ENCODE data around the gene RBM33. TPM values are rescaled to one million over a fixed set of nuclear protein-coding genes. Genes with fewer than 3 reads are reported as not detected.

The RBM33 gene
- total and polyA plus RNA-seq, 2 of the 13 experiments (the other 11 are each of a cell fraction or from before 2014, with no cell fraction given): 12.4 to 28.9 TPM

DNA sequence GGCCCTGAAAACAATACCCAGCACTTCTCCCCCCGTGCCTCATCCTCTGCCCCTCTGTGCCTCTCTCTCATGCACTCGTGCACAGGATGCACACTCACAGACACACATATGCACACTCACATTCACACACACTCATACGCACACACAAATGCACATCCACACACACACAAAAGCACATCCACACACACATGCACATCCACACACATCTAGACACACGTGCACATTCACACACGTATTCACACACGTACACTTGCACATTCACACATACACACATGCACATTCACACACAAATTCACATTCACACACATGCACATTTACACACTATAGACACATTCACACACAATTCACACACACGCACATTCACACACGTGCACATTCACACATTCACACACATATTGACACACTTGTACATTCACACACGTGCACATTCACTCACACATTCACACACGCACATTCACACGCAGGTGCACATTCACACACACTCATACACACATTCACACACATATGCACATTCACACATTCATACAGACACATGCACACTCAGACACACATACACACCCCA, 148.6 kb downstream of the RBM33 start:
- in situ Hi-C loops (cut with HindIII; ENCODE audit: extremely low pct_ligation_motif_present, low pct_unique_long_range_greater_than_20kb): no loop called here
- no peak overlapping the region for H3K27ac ChIP-seq (ENCODE audit: extremely low read length, insufficient read depth, low read length)
- H2AFZ ChIP-seq (ENCODE audit: low read length): no peak overlapping the region
- no peaks in the 10 kb centered on the region for H3K36me3 ChIP-seq (replicated peaks in 1 of 2; ENCODE audit: control insufficient read depth in 1 of 2, insufficient read depth in 2 of 2, low read length in 2 of 2)
- H3K9ac ChIP-seq (ENCODE audit: insufficient read depth, low read depth, low read length): no peak overlapping the region
- 42% methylated on average over 11 of the region's 11 CpGs for WGBS (ENCODE audit: low lambda C conversion rate)
- TF ChIP-seq ZMYM2 (CRISPR knock-in tag; IDR thresholded peaks at IDR 0.05) (no peak), FIP1L1 (IDR thresholded peaks at IDR 0.05; ENCODE audit: borderline replicate concordance, insufficient read depth, low read depth, low read length) (no peak), GTF2F1 (IDR thresholded peaks at IDR 0.05; ENCODE audit: low read length) (no peak), ZNF207 (IDR thresholded peaks at IDR 0.05; ENCODE audit: borderline replicate concordance) (peak; percentile 83; the same call in 1 of the 2 replicates), IRF2 (CRISPR knock-in tag; IDR thresholded peaks at IDR 0.05) (no peak), ZNF430 (CRISPR knock-in tag; IDR thresholded peaks at IDR 0.05) (no peak), SETDB1 (CRISPR knock-in tag; IDR thresholded peaks at IDR 0.05; ENCODE audit: borderline replicate concordance) (no peak), TOPORS (CRISPR knock-in tag; IDR thresholded peaks at IDR 0.05) (no peak), ZNF251 (CRISPR knock-in tag; IDR thresholded peaks at IDR 0.05) (no peak), ZNF7 (CRISPR knock-in tag; IDR thresholded peaks at IDR 0.05) (no peak)
- TF ChIP-seq, protein P1, sequence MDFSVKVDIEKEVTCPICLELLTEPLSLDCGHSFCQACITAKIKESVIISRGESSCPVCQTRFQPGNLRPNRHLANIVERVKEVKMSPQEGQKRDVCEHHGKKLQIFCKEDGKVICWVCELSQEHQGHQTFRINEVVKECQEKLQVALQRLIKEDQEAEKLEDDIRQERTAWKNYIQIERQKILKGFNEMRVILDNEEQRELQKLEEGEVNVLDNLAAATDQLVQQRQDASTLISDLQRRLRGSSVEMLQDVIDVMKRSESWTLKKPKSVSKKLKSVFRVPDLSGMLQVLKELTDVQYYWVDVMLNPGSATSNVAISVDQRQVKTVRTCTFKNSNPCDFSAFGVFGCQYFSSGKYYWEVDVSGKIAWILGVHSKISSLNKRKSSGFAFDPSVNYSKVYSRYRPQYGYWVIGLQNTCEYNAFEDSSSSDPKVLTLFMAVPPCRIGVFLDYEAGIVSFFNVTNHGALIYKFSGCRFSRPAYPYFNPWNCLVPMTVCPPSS (IDR thresholded peaks at IDR 0.05): 0 out of 2 replicates have a peak, but pooled peaks have one; percentile 3
- TF ChIP-seq, protein P2, sequence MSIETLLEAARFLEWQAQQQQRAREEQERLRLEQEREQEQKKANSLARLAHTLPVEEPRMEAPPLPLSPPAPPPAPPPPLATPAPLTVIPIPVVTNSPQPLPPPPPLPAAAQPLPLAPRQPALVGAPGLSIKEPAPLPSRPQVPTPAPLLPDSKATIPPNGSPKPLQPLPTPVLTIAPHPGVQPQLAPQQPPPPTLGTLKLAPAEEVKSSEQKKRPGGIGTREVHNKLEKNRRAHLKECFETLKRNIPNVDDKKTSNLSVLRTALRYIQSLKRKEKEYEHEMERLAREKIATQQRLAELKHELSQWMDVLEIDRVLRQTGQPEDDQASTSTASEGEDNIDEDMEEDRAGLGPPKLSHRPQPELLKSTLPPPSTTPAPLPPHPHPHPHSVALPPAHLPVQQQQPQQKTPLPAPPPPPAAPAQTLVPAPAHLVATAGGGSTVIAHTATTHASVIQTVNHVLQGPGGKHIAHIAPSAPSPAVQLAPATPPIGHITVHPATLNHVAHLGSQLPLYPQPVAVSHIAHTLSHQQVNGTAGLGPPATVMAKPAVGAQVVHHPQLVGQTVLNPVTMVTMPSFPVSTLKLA (IDR thresholded peaks at IDR 0.05): peak; percentile 98
- ATAC-seq (no peak), FAIRE-seq (no peak), DNase-seq (ENCODE audit: low spot score) (no peak)
- peaks cover 42% of the 10 kb centered on the region for H3K4me1 ChIP-seq (ENCODE audit: insufficient read depth, low read length)
- ChIA-PET POLR2A (no interaction called here), CTCF (ENCODE audit: low intra/inter-chr PET ratio, low total read pairs) (no interaction called here)
- peaks cover 7 to 23% of the 10 kb centered on the region in 2 experiments; a peak in 3 of 5 replicates for H3K27me3 ChIP-seq (ENCODE audit: control insufficient read depth in 1 of 2, insufficient read depth in 2 of 2, low read length in 2 of 2)
- BruUV-seq (replicated peaks): no TSS peak
- H3K4me3 ChIP-seq (replicated peaks in 1 of 3; ENCODE audit: insufficient read depth in 1 of 3, low read depth in 2 of 3, low read length in 3 of 3): no peak overlapping the region
- H3K9me3 ChIP-seq (ENCODE audit: low read length): no peaks in the 10 kb centered on the region
- no peaks in the 10 kb centered on the region for H3K79me2 ChIP-seq (ENCODE audit: insufficient read depth, low read length)
- H3K4me2 ChIP-seq (ENCODE audit: low read depth, low read length): no peak overlapping the region
- intact Hi-C loops (cut with micrococcal nuclease; ENCODE audit: unreplicated experiment): no loop called here
- H4K20me1 ChIP-seq (ENCODE audit: insufficient read depth, low read length): no peaks in the 10 kb centered on the region
